Karpas-422 (cell line): ENCODE measurements around the gene TRAPPC3. TPM values are rescaled to one million over a fixed set of nuclear protein-coding genes. Genes with fewer than 3 reads are reported as not detected.

Experiments
- DNase-seq: peaks from one replicate; pipeline ENCODE4 v3.0.0-alpha.2; 2015
- H2AFZ ChIP-seq: fragments of 200-600 bp; sonication (generic); 2 replicates; pipeline ENCODE4 v1.6.1; 2014; ENCODE audit warnings: antibody characterized with exemption, low read length, mixed read lengths
- H3K27ac ChIP-seq: fragments of 200-600 bp; sonication (generic); 2 replicates; pipeline ENCODE4 v1.5.1; 2014; ENCODE audit warnings: mild to moderate bottlenecking, low read length, moderate library complexity
- H3K27me3 ChIP-seq: fragments of 200-600 bp; sonication (generic); 2 replicates; pipeline ENCODE4 v1.6.1; 2014; ENCODE audit warnings: low read length, mixed read lengths
- H3K36me3 ChIP-seq: fragments of 200-600 bp; sonication (generic); 2 replicates; pipeline ENCODE4 v1.6.1; 2014; ENCODE audit warnings: low read length, mixed read lengths; ENCODE audit not compliant: insufficient read depth
- H3K4me1 ChIP-seq: fragments of 200-600 bp; sonication (generic); 2 replicates; pipeline ENCODE4 v1.6.1; 2014; ENCODE audit warnings: mild to moderate bottlenecking, low read length, mixed read lengths
- H3K4me2 ChIP-seq: fragments of 200-600 bp; sonication (generic); 2 replicates; pipeline ENCODE4 v1.6.1; 2014; ENCODE audit warnings: low read length, low read depth, mild to moderate bottlenecking; ENCODE audit not compliant: poor library complexity, severe bottlenecking
- H3K4me3 ChIP-seq: fragments of 200-600 bp; sonication (generic); 2 replicates; pipeline ENCODE4 v1.5.1; 2014; ENCODE audit warnings: mild to moderate bottlenecking, antibody characterized with exemption, low read length, mixed read lengths
- H3K79me2 ChIP-seq: fragments of 200-600 bp; sonication (generic); 2 replicates; pipeline ENCODE4 v1.6.1; 2014; ENCODE audit warnings: mild to moderate bottlenecking, low read length, mixed read lengths
- H3K9ac ChIP-seq: fragments of 200-600 bp; sonication (generic); 2 replicates; pipeline ENCODE4 v1.6.0; 2014; ENCODE audit warnings: low read length
- H3K9me2 ChIP-seq: fragments of 200-600 bp; sonication (generic), shearing (Covaris generic); replicated peaks from 2 replicates; pipeline ENCODE4 v1.6.0; 2014; ENCODE audit warnings: mild to moderate bottlenecking, low read length, moderate library complexity; ENCODE audit not compliant: insufficient read depth
- H3K9me3 ChIP-seq: fragments of 300-700, 200-600 bp; sonication (generic); 2 replicates; pipeline ENCODE4 v1.6.1; 2014; ENCODE audit warnings: low read length, mixed read lengths
- H4K20me1 ChIP-seq: fragments of 200-600 bp; sonication (generic); 2 replicates; pipeline ENCODE4 v1.6.1; 2014; ENCODE audit warnings: mild to moderate bottlenecking, antibody characterized with exemption, low read length, low read depth; ENCODE audit not compliant: insufficient read depth
- total RNA-seq: library from RNA; depleted of rRNA; stranded (reverse); fragments of >200 nt; shearing (Covaris generic); gene quantifications from 2 replicates; pipeline ENCODE4 v1.2.3, GENCODE V29; 2014; ENCODE audit warnings: low replicate concordance

TRAPPC3 gene
- total RNA-seq, 1 experiment from 2014 or later: 46.7 TPM

GRCh38 chr1:36142121-36142520 is 7.2 kb downstream of the TRAPPC3 start:
- Histone ChIP-seq H3K27me3 (no peaks in the 10 kb centered on the region), H3K4me2 (no peak overlapping the region), H2AFZ (no peak overlapping the region), H3K27ac (no peak overlapping the region), H3K79me2 (peaks cover 61% of the 10 kb centered on the region), H3K36me3 (peaks cover 23% of the 10 kb centered on the region), H3K4me3 (no peak overlapping the region), H3K9me3 (no peaks in the 10 kb centered on the region; the same call in 1 of the 2 replicates), H4K20me1 (peaks cover 6% of the 10 kb centered on the region; the same call in 1 of the 2 replicates), H3K9me2 (no peaks in the 10 kb centered on the region), H3K9ac (no peak overlapping the region), H3K4me1 (no peaks in the 10 kb centered on the region)
- DNase-seq: no peak

GRCh38 chr1:36139521-36139920 is 9.8 kb downstream of the TRAPPC3 start:
- Histone ChIP-seq H3K4me3 (no peak overlapping the region), H3K9me2 (no peaks in the 10 kb centered on the region), H3K4me1 (no peaks in the 10 kb centered on the region), H3K27ac (no peak overlapping the region), H3K27me3 (no peaks in the 10 kb centered on the region), H3K9ac (no peak overlapping the region), H4K20me1 (peaks cover 6% of the 10 kb centered on the region; the same call in 1 of the 2 replicates), H2AFZ (no peak overlapping the region), H3K4me2 (no peak overlapping the region), H3K9me3 (no peaks in the 10 kb centered on the region), H3K79me2 (peaks cover 45% of the 10 kb centered on the region), H3K36me3 (peaks cover 16% of the 10 kb centered on the region)
- no peak for DNase-seq

GRCh38 chr1:36137776-36138175 is 11.5 kb downstream of the TRAPPC3 start:
- no peaks in the 10 kb centered on the region for H3K9me3 ChIP-seq
- H3K79me2 ChIP-seq: peaks cover 29% of the 10 kb centered on the region
- H2AFZ ChIP-seq: no peak overlapping the region
- no peak overlapping the region for H3K4me3 ChIP-seq
- peaks cover 6% of the 10 kb centered on the region; the same call in 1 of the 2 replicates for H4K20me1 ChIP-seq
- no peak overlapping the region for H3K4me2 ChIP-seq
- H3K36me3 ChIP-seq: peaks cover 16% of the 10 kb centered on the region
- H3K9me2 ChIP-seq: no peaks in the 10 kb centered on the region
- DNase-seq: no peak
- no peak overlapping the region for H3K27ac ChIP-seq
- no peaks in the 10 kb centered on the region for H3K27me3 ChIP-seq
- no peaks in the 10 kb centered on the region for H3K4me1 ChIP-seq
- H3K9ac ChIP-seq: no peak overlapping the region

- Histone ChIP-seq H3K27ac (no peak overlapping the region), H3K4me3 (no peak overlapping the region), H3K4me2 (no peak overlapping the region), H3K4me1 (no peaks in the 10 kb centered on the region), H2AFZ (no peak overlapping the region), H3K9me3 (no peaks in the 10 kb centered on the region), H3K79me2 (peaks cover 23% of the 10 kb centered on the region), H3K36me3 (peaks cover 16% of the 10 kb centered on the region), H3K9ac (no peak overlapping the region), H3K9me2 (no peaks in the 10 kb centered on the region), H3K27me3 (no peaks in the 10 kb centered on the region), H4K20me1 (peaks cover 6% of the 10 kb centered on the region; the same call in 1 of the 2 replicates)
- DNase-seq: no peak
Observed at GRCh38 chr1:36137226-36137625, 12.1 kb downstream of the TRAPPC3 start.

- no peak overlapping the region for H3K4me2 ChIP-seq
- H3K9ac ChIP-seq: no peak overlapping the region
- H3K9me3 ChIP-seq: no peaks in the 10 kb centered on the region
- no peaks in the 10 kb centered on the region for H3K27me3 ChIP-seq
- DNase-seq: no peak
- H3K4me3 ChIP-seq: no peak overlapping the region
- H2AFZ ChIP-seq: no peak overlapping the region
- H3K4me1 ChIP-seq: no peaks in the 10 kb centered on the region
- peaks cover 6% of the 10 kb centered on the region; the same call in 1 of the 2 replicates for H4K20me1 ChIP-seq
- no peak overlapping the region for H3K27ac ChIP-seq
- H3K79me2 ChIP-seq: peaks cover 19% of the 10 kb centered on the region
- no peaks in the 10 kb centered on the region for H3K9me2 ChIP-seq
- peaks cover 16% of the 10 kb centered on the region for H3K36me3 ChIP-seq
Observed at GRCh38 chr1:36136535-36136934, 12.8 kb downstream of the TRAPPC3 start.

- no peak overlapping the region for H3K4me2 ChIP-seq
- no peak overlapping the region for H2AFZ ChIP-seq
- H3K4me3 ChIP-seq: no peak overlapping the region
- no peaks in the 10 kb centered on the region for H3K27me3 ChIP-seq
- H3K27ac ChIP-seq: no peak overlapping the region
- H3K9me3 ChIP-seq: no peaks in the 10 kb centered on the region
- no peaks in the 10 kb centered on the region for H3K9me2 ChIP-seq
- H3K36me3 ChIP-seq: peaks cover 16% of the 10 kb centered on the region
- peaks cover 13% of the 10 kb centered on the region for H3K79me2 ChIP-seq
- peaks cover 6% of the 10 kb centered on the region; the same call in 1 of the 2 replicates for H4K20me1 ChIP-seq
- no peak overlapping the region for H3K9ac ChIP-seq
- H3K4me1 ChIP-seq: no peaks in the 10 kb centered on the region
- DNase-seq: no peak
Observed at GRCh38 chr1:36135796-36136195, 13.5 kb downstream of the TRAPPC3 start.

- H3K9me3 ChIP-seq: no peaks in the 10 kb centered on the region
- no peak overlapping the region for H2AFZ ChIP-seq
- DNase-seq: no peak
- no peaks in the 10 kb centered on the region for H3K9me2 ChIP-seq
- no peak overlapping the region for H3K4me2 ChIP-seq
- no peaks in the 10 kb centered on the region for H3K27me3 ChIP-seq
- H3K4me3 ChIP-seq: no peak overlapping the region
- no peak overlapping the region for H3K9ac ChIP-seq
- H3K79me2 ChIP-seq: peaks cover 10% of the 10 kb centered on the region
- H3K27ac ChIP-seq: no peak overlapping the region
- H3K4me1 ChIP-seq: no peaks in the 10 kb centered on the region
- peaks cover 6% of the 10 kb centered on the region; the same call in 1 of the 2 replicates for H4K20me1 ChIP-seq
- H3K36me3 ChIP-seq: peaks cover 16% of the 10 kb centered on the region
Observed at GRCh38 chr1:36135330-36135667, 14.0 kb downstream of the TRAPPC3 start.

- H3K27ac ChIP-seq: no peak overlapping the region
- H2AFZ ChIP-seq: no peak overlapping the region
- H3K9me3 ChIP-seq: no peaks in the 10 kb centered on the region
- H3K9me2 ChIP-seq: no peaks in the 10 kb centered on the region
- H3K9ac ChIP-seq: no peak overlapping the region
- H3K4me3 ChIP-seq: no peak overlapping the region
- no peak overlapping the region for H3K4me2 ChIP-seq
- peaks cover 4% of the 10 kb centered on the region for H3K79me2 ChIP-seq
- H3K36me3 ChIP-seq: peaks cover 13% of the 10 kb centered on the region
- peak; percentile 75 for DNase-seq
- H3K27me3 ChIP-seq: no peaks in the 10 kb centered on the region
- no peaks in the 10 kb centered on the region for H3K4me1 ChIP-seq
- peaks cover 1% of the 10 kb centered on the region; the same call in 1 of the 2 replicates for H4K20me1 ChIP-seq
Observed at GRCh38 chr1:36134505-36135329, 14.6 kb downstream of the TRAPPC3 start.
